Measurements from ENCODE around the gene ETV4.
"Not testable (repeated sequence)": the region's sequence is repeated elsewhere in the genome, so short reads cannot be mapped to it uniquely, and the experiment has no call there.

The ETV4 gene

DNA sequence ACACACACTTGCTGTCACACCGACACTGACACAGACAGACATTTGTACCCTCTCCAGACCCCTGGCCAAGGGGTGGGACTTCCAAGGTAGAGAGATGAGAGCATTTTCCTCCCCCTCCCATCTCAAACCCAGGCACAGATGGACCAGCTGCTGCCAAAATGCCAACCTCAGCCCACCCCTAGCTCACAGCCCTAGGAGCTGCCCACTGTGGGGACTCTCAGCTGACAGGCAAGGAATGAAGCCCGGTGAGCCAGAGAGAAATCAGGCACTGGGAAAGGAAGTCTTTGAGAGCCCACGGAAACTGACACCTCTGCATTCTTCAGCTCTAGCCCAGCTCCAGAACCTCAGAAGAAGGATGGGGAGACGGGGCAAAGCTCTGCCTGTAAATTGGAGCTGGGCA, 2.8 kb downstream of the ETV4 start:
- no peak for DNase-seq

DNA sequence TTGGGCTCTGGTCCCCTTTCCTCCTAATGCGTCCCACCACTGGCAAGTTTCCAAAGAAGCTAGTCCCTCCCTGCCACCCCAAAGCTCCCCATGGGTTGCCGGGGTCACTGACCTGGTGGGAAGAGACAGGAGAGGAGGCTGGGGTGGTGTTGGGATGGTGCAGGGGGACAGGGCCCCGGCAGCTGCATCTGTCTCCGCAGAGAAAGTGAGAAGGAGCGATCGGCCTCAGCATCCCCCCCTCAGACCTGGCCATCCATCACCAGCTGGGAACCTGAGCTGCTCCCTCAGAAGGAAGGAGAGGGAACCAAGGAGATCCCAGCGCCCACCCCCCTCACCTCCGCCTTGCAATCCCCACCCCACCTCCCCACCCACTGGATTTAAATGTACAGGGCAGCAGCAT, 3.3 kb downstream of the ETV4 start:
- no peak for DNase-seq

DNA sequence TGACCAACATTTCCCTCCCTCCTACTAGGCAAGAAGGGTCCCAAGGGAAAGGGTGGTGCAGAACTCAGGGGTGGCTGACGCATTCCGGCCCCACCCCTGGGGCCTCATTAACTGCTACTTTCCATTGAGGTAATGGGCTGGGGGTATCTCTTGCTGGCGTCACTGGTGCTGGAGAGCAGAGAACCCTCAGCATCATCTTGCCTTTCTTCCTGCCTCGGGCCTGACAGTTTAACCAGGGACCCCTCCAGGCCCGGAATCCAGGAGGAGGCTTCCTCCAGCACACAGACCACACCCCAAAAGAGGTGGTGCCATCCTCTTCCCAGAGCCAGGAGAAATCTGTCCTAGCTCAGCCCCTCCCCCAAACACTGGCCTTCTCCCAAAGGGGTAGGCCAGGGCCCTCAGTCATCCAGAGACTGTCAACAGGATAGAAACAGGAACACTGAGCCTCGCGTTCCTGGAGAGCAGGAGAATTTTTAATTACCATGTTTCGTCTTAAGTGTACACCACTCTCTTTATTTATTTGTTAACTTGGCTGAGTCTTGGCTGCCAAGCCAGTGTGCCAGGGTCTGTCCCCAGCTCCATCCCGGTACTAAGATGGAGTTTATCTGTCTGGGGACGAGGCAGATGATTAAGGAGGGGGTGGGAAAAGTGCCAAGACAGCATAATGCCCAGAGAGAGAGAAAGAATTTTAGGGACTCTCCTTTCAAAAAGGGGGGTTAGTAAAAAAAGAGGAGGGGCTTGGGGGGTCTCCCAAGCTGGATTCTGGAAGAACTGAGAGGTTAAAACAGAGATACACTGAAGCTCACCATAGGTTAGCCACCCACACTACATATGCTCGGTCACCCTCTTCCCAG, 5.1 kb downstream of the ETV4 start:
- no peak for DNase-seq

DNA sequence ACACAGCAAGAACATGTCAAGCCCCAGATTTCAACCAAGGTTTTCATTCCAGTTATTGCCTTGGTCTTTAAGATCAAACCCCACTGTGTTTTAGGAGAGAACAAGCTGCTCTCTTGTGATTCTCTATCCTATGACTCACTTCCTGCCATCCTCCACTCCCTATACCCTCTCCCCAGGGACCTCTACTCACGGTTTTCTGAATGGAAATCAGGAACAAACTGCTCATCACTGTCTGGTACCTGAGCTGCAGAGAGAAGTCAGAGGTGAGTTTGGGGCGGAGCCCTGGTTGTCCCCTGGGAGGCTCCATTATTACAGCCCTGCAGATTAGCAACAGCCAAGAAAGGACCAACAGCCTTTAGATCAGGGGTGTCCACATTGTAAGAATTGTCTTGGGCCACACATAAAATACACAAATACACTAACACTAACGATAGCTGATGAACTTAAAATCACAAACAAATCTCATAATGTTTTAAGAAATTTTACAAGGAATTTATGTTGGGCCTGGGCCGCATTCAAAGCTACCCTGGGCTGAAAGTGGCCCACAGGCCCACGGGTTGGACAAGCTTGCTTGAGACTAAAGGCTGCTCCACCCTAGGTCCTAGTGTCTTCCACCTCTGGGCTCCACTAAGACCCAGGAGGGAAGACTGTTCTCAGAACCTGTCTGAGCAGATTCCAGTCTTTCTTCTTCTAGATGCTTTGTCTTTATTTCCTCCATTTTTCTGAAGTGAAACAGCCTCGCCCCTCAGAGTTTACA, 9.7 kb downstream of the ETV4 start:
- DNase-seq: no peak

DNA sequence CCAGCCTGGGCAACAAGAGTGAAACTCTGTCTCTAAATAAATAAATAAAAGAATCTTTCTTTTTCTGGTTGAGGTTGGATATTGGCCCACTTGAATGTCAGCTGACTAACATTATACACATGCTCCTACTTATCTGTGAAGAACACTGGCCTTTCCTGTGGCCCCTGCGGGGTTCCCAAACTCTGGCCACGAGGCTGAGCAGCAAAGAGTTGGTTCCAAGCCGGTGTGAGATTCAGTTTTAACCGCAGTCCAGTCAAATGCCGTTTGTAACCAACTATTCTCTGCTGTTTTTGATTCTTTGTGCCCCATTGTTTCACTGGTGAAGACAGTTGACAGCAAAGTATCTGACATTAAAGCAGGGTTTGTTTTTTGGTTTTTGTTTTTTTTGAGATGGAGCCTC, 11.2 kb downstream of the ETV4 start:
- no peak for DNase-seq

DNA sequence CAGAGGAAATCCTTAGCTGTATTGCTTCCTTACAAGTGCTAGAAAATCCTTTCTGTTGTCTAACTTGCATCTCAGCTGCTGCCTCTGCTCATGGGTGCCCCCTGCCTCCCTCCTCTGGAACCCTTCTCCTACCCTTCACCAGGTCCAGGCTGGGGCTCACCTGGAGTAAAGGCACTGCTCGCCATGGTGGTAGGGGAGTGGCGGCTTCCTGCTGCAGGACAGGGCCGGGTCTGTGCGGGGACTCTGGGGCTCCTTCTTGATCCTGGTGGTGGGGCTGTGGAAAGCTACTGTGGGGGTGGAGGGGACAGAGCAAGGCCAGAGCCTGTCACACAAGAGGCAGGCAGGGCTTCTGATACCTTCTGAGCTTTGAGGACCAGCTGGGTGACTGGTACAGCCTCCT, 12.4 kb downstream of the ETV4 start:
- no peak for DNase-seq

DNA sequence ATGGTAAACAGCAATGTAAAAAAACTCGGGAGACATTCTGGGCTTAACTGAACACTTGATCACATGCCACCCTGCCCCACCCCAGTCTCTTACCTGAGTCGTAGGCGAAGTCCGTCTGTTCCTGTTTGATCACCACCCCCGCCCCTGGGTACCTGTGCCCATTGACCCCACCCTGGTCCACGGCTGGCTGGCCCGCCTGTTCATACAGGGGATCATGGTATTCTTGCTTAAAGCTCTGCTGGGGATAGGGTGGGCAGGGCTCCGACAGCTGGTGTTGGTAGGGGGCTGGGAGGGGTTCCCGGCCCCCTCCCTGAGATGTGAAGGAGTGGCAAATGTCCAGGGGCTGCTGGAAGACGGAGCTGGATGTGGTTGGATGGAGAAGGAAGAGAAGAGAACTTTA, 13.6 kb downstream of the ETV4 start:
- DNase-seq: no peak

DNA sequence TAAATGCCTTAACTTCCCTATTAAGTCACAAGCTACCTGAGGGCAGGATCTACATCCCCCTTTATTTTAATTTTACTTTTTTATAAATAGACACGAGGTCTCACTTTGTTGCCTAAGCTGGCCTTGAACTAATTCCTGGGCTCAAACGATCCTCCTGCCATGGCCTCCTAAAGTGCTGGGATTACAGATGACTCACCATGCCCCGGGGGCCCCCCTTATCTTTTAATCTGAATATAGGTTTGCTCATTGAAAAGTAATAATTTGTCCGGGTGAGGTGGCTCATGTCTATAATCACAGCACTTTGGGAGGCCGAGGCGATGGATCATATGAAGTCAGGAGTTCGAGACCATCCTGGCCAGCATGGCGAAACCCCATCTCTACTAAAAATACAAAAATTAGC, 14.2 kb downstream of the ETV4 start:
- no peak for DNase-seq

DNA sequence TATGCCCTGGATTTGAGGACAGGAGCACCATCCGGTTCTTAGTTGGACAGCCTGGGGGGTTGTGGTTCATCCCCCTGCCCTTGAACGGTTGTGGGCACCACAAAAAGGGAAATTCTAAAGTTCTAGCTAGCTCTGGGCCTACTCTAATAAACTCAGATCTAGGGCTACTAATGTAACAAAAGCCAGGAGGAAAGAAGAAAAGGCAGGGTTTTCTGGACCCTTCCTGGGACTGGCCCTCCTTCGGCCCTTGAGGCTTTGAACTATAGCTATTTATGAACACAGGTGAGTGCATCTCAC, 15.1 kb downstream of the ETV4 start:
- DNase-seq: no peak

DNA sequence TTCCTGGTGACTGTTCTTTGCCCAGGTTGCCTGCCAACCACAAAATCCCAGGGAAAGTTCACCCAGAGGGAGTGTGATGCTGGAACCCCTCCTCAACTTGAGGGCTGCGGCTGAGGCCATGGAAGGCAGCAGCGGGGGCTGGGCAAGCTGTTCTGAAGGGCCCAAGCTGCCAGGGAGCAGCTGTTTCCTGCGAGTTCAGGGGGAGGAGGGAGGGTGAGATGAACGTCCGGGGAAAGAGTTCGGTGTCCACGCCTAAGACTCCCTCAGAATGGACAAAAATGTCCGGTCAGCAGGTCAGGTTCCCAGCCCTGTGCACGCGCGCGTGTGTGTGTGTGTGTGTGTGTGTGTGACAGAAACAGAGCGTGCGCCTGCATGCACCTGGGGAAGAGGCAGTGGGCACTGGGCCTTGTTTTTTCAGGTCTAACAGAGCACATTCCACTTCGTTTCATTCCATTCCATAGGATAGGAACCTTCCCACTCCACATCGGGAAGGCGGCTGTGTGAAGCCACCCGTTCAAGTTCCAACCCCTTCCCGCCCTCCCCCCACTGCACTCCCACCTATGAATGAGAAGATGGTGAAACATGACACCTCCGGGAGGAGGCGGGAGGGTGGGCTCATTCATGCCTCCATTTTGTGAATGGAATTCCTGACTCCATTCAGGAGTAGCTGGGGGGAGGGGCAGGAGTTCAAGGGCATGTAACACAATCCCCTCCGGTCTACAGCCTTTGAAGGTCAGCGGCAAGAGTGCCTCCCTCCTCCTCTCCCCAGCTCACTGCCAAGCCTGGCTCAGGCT, 15.7 kb downstream of the ETV4 start:
- DNase-seq: no peak

DNA sequence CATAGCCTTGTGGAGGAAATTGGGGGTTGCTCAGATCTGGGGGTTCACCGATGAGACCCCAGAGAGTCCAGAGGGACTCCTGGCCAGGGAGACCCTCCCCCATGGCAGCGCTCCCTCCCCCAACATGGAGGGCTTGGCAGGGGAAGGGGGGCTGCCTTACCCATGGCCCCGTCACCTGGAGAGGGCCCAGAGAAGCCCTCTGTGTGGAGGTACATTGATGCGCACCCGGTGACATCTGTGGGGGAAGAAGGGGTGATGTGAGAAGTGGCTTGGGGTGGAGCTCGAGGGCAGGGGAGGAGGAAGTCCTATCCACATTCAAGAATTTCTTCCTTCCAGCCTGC, 16.2 kb downstream of the ETV4 start:
- no peak for DNase-seq

DNA sequence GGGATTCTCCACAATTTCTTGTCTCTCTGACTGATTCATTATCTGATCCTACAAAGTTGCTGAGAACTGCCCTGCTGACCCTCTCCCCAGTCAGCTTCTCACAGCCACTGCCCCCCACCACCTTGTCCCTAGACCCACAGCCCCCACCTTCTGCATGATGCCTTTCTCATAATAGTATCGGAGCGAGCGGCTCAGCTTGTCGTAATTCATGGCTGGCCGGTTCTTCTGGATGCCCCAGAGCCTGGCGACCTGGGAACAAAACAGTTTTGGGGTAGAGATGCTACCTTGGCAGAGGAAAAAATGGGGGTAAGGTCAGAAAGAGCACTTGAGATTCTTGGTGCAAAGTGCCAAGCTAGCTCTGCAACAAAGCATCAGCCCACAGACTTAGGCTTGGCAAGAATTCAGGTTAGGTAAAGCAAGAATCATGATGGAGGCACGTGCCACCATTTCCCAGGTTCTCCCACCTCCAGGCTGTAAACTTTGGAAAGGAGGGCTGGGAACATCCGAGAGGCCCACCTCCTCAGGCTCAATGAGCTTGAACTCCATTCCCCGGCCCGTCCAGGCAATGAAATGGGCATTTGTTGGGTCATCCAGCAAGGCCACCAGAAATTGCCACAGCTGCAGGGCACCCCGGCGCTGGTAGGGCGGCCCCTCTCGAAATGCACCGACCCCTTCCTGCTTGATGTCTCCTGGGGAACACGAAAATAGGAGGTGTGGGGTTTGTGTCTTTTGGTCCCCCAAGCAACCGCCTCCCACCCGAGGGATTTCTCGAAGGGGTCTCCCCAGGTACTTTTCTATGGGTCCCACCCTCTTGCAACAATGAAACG, 16.9 kb downstream of the ETV4 start:
- DNase-seq: no peak

DNA sequence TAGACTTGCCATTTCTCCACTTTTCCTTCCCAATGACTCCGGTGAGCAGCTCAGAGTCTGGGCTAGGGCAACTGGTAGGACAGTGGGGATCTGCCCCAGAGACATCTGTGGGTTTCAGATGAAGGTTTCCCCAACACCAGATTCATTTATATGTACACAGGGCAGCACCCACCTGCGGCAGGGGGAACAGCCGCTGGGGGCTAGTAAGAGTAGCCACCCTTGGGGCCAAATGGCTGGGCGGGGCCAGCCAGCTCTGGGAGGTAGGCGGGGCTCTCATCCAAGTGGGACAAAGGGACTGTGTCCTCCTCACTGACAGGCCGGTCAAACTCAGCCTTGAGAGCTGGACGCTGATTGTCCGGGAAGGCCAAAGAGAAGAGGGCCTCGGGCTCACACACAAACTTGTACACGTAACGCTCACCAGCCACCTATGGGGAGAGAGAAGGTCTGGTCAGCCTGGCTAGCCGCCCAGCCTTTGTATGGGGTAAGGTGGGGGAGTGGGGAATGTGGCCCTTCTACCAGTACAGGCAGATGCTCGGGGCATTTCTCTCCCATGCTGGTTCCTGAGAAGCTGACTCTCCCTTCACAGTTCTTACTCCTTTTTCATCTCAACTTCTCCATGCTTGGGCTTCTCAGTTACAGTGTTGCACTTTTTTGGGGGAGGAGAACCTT, 17.7 kb downstream of the ETV4 start:
- no peak for DNase-seq

DNA sequence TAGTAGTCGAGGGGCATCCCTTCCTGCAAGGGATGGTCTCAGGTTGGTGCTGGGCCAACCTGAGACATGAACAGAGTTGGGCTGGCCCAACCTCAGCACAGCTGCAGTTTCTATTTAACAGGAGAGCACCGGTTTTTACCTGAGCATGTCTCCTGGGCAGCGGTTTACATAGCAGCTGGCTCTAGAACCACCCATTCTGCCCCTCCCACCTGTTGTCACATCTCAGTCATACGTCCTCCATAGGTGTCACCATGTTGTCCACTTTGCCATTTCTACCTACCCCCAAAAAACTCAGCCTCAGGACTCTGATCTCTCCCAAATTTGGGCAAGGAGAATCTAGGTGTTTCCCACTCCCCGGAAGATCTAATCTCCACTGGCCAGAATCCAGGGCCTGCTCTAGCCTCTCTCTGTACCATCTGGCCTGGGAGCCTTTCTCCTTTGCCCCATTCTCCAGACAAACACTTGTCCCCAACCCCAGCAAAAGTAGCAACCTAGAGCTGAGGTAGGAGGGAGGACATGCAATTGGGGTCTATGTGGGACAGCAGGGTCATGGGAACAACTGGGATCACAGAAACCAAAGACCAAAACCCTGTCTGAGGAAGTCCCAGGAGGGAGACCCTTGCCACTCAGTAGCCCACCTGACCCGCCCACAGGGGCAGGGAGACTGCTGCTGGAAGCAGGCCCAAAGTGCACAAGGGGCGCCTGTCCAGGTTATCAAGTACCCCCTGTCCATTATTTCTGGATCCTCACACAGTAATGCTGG, 19.1 kb downstream of the ETV4 start:
- DNase-seq: no peak

DNA sequence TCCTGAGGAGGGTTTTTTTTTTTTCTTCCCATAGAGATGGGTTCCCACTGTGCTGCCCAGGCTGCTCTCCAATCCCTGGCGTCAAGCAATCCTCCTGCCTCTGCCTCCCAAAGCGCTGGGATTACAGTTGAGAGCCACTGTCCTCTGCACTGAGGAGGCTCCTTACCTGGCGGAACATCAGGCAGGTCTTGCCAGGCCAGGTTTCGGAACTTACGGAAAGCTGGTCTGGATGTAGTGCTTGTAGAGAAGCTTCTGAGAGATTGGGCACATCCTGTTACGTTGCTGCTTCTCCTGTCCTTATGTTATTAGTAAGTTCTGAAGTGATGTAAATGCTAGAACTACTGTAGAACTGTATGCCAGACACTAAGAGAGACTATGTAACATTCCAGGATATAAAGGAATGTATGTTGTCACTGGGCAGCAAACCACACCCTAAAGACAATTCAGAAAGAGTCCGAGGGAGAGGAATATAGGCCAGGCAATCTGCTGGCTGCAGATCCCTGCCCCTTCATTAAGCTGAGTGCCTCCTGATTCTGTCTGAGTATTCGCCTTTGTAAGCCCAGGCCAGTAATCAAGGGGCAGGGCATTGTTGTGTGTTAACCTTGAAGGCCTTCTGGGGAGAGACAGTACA, 21.1 kb downstream of the ETV4 start:
- DNase-seq: no peak

DNA sequence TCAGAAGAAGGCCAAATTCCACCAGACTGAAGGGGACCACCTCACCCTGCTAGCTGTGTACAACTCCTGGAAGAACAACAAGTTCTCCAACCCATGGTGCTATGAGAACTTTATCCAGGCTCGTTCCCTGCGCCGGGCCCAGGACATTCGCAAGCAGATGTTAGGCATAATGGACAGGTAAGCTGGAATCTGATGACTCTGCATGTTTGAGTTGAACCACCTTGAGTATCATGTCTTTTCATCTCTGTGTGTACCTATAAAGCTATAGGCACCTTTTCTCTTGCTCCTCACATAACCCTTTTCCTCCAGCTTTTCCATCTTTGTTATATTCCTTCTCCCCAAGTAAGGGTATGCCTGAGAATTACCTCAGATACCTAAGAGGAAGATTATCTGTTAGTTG, 24.8 kb downstream of the ETV4 start:
- no peak for DNase-seq

DNA sequence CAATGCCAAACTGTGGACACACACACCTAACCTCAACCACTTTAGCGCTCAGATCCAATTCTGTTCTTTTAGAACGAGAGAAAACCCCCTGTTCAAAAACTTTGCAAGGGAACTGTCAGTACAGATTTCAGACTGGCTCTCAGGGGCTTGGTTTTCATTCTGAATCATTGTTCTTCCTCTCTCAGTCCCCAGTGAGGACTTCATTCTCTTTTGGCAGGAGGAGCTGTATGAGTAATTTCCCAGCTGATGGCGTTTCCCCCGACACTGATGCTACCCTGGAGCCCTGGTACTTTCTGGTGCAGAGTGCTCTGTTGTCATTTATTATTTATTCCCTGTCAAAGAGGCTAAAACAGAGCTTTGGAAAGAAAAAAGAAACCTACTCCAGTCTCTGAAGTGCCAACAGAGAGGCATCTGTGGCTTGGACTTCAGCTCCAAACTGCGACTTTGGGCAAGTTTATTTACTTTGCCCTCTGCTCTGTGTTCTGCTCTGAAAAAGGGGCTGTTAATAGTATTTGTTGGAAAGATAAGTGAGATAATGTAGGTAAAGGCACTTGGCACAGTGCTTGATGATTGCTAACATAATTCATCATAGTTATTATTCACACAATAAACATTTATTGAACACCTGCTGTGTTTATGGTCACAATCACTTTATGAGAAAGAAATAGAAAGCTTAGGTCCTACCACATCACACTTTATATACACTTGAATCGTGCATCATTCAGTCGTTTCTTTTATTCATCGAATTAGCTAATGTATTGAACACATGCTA, 28.3 kb downstream of the ETV4 start:
- DNase-seq: no peak

DNA sequence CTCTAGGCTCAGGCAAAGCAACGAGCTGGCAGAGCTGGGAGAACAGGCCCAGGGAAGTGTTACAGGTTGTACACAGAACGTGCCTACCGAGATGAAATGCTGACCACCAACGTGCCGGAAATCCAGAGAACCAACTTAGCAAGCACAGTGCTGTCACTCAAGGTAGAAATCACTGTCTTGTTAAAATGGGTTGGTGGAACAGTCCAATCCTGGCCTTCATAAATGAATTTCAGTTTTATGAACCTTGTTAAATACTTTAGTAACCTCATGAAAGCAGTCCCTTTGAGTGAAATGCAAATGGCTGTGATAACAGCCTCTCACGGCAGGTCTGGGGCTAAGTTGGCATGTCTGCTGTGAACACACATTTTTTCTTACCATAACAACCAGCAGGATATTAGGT, 29.0 kb downstream of the ETV4 start:
- DNase-seq: no peak

DNA sequence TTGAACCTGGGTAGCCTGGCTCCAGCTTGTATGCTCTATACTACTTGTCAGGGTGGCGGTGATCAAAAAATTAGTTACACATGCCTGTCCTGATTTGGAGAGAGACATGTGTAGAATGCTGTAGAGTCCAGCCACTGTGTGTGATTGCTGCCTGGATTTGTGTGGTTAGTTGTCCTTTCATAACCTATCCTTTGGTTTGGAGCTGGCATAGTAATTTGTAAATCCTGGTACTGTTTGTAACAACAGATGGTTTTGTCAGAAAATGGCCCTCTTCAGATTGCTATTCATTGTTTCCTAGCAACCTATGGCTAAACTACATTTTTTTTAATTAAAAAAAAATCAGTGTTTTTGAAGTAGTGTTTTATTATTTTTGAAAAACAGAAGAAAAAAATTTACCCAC, 30.5 kb downstream of the ETV4 start:
- no peak for DNase-seq

DNA sequence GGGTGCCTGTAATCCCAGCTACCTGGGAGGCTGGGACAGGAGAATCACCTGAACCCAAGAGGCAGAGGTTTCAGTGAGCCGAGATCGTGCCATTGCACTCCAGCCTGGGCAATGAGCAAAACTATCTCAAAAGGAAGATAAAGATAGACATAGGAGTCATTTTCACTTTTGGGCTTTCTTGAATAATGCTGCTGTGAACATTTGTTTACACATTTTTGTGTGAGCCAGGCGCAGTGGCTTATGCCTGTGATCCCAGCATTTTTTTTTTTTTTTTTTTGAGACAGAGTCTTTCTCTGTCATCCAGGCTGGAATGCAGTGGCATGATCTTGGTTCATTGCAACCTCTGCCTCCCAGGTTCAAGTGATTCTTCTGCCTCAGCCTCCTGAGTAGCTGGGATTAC, 34.9 kb downstream of the ETV4 start:
- not testable (repeated sequence) for DNase-seq
